Muscle of back (tissue), 11 donors: ENCODE measurements around the gene ZBTB40. TPM values are rescaled to one million over a fixed set of nuclear protein-coding genes. Genes with fewer than 3 reads are reported as not detected.
A peak's percentile ranks its signal among the peaks of the same experiment; 100 is the strongest.

Experiments used
- DNase-seq, 3 donors: peaks; one replicate each; pipeline versions ENCODE4 v3.0.0 to v3.0.0-alpha.2; 2013
- polyA plus RNA-seq, 10 donors: library from polyadenylated mRNA; unstranded; fragments of 120-200 nt; gene quantifications; one replicate each; pipeline ENCODE4 v1.2.1, GENCODE V29; 2013; ENCODE audit not compliant: insufficient read length in 10 of 10

The ZBTB40 gene
- polyA plus RNA-seq, 10 donors, result 8.7 to 15.0 (median 12.3) TPM

DNA sequence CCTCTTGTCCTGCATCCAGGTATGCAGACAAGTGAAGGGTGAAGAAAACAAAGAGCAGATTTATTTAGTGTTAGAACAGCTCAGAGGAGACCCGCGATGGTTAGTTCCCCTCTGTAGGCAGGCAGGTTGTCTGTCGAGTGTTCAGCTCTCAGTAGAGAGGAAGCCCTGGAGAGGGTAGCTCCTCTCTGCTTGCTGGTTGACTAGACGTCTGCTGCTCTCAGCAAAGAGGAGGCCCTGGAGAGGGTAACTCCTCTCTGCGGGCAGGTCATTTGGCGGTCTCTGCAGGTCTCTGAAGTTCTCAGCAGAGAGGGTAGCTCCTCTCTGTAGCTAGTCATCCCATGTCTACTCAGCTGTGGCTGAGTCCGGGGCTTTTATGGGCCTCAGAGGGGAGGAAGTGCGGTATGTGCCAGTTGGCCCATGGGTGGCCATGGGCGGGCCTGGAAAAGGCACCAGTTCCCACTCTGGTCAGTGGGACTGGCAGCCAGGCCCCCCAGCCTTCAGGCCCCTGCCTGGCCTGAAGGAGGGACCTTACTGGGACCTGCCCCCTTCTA is 13.4 kb downstream of the ZBTB40 start:
- no peak for DNase-seq

DNA sequence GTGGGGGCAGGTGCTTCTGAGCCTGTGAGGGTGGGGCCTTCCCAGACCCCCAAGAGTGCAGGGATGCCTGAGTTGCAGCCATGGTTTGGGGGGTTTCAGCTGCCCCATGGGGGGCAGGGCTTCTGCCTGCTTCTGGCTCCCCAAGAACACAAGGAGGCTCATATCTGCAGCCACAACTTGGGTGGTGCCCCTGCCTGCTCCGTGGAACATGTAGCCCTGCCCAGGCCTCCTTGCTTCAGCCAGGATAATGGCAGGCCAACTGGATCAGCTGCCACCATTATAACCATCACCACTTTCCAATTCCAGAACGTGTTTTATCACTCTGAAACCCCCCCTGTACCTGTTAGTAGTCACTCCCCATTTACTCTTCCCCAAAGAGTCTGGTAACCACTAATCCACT is 14.0 kb downstream of the ZBTB40 start:
- DNase-seq, result no peak

DNA sequence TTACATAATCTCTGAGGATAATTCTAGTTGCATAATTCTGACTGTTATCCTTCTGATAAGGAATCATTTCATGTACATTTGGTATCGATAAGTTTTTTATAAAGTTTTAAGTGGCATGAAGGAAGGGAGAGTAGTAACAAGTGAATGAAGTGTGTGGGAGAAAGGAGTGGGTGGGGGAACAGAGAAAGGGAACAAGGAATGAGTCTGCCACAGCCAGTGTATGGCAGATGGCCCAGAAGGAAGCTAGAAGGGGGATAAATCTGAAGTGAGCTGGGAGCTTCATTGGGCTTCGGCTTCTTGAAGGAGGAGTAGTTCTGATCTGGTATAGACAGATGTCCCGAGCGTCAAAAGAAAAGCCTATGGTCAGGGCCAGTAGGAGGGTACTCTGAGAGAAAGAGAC is 18.6 kb downstream of the ZBTB40 start:
- no peak for DNase-seq

DNA sequence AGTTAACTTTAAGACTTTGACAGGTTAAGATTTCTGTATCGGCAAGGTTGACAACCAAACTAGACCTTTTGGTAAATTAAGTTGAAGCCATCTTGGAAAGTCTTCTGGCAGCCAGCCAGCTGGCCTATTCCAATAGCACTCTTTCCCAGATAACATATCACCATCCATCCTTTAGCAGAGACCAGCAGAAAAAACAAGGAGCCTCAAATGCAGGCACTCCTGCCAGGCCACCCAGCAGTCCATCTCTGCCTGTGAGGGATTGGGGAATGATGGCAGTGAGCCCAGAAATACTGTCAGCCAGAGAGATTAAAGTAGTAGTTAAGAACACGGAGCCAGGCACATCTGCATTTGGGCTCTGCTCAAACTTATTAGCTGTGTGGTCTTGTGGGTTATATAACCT is 19.4 kb downstream of the ZBTB40 start:
- DNase-seq, result peak in 2 of 3 donors; percentile 31 to 49

DNA sequence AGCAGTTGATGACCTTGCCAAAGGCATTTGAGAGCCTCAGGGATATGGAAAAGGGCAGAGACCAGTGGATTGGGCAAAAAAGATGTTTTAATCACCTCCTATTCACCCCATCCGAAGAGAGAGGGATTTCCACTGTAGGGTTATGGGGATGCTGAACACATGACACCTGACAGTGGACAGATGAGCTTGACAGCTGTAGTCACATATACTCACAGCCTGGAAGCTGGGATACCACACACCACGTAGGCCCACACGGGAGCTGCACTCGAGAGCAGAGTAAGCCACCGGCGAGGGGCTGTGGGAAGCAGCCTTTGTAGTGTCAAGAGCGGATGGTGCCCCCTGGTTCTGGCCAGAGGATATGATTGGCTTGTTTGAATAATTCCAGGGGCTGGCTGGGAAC is 20.0 kb downstream of the ZBTB40 start:
- DNase-seq, result no peak

DNA sequence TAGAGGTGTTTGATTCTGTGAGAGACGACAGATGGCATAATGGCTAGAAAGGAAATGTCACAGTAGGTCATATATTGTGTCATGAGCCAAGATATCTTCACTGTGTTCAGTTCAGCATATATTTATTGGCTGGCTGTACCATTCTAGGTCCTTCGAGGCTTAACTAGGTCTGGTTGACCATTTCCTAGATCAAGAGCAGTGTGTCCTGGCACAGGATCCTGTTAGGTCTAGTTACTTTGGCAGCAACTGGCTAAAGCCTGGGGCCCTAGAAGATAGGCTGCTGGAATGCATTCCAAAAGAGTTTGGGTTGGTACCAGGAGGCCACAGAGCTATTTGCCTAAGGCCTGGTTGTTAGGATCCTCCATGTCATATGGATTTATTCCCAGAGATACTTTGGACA is 20.9 kb downstream of the ZBTB40 start:
- no peak for DNase-seq

DNA sequence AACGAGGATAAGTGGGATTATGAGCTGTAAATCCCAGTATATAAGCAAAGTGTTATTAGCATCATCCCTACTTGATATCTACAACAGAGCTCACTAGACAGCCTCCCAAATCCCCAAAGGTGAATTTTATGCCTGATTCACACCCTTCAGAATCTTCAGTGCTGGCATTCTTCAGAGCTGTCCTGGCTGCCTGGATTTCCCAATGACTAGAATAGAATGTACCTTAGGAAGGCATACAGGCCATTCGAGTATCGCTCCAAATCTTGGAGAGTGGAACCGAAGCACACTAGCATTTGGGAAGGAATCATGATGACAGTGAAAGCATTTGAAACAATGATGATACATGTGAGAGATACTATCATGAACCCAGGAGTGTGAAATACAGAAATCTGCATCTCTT is 22.3 kb downstream of the ZBTB40 start:
- no peak for DNase-seq

DNA sequence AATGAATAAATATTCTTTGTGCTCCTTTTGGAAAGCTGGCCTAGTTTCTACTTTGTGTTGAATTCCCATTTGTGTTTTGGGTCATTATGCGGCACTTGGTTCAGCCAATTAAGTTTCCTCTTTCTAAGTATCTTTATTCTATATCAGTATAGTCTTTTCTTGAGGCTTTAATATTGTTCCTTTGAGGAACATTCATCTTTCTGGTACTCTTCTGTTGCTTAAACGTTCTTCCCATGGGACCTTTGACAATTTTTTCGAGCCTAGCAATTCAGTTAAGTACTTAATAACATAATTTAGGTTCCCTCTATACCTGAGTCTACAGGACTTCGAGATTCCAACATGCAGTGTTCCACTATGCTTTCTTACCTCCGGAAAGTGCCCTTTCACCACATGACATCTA is 24.9 kb downstream of the ZBTB40 start:
- DNase-seq, result no peak

DNA sequence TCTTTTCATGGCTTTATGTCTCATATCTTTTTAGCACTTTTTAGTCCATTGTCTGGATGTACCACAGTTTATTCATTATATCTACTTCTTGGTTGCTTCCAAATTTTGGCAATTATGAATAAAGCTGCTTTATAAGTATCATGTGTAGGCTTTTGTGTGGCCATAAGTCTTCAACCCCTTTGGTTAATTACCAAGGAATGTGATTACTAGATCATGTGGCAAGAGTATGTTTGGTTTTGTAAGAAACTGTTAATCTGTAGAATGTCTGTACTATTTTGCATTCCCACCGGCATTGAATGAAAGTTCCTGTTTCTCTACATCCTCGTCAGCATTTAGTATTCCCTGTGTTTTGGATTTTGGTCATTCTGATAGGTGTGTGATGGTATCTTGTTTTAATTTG is 31.5 kb downstream of the ZBTB40 start:
- no peak for DNase-seq

DNA sequence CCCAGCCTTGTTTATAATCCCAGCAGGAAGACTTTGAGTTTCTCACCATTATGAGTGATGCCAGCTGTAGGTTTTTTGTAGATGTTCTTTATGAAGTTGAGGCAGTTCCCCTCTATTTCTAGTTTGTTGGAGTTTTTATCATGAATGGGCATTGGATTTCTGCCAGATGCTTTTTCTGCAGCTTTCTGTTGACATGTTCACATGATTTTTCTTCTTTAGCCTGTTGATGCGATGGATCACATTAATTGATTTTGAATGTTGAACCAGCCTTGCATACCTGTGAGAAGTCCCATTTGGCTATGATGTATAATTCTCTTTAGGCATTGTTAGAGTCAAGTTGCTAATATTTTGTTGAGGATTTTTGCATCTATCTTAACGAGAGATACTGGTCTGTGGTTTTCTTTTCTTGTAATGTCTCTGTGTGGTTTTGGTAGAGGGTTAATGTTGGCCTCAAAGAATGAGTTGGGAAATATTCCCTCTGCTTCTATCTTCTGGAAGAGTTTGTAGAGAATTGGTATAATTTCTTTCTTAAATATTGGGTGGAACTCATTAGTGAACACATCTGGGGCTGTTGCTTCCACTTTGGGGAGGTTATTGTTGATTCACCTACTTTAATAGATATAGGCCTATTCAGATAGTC is 33.2 kb downstream of the ZBTB40 start:
- DNase-seq, result no peak

DNA sequence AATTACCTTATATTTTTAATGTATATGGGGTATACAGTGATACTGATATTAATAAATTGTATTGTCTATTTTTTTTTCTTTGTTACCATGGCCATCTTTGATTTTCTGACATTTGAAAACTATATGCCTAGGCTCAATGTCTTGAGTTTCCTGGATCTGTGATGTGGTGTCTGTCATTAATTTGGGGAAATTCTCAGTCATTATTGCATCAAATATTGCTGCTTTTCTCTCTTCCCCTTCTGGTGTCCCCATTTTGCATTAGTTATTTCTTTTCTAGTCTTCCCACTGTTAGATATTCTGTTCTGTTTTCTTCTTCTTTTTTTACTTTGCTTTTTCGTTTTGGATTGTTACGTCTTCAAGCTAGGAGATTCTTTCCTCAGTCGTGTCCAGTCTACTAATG is 33.8 kb downstream of the ZBTB40 start:
- DNase-seq, result no peak

DNA sequence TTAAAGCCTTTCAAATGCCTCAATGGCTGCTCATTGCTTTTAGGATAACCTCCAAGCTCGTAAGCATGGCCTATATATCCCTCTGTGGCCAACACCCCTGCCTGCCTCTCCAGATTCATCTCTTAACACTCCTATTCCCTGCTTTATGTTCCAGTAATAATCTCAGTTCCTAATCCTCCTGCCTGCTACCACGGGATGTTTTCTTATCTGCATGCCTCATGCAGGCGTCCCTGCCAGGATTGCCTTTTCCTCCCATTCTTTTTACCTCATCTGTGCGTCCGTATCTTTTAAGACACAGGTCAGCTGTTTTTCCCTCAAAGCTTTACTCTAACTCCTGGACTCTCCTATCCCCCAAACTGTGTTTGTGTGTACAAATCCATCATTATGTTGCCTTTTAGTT is 36.1 kb downstream of the ZBTB40 start:
- no peak for DNase-seq

DNA sequence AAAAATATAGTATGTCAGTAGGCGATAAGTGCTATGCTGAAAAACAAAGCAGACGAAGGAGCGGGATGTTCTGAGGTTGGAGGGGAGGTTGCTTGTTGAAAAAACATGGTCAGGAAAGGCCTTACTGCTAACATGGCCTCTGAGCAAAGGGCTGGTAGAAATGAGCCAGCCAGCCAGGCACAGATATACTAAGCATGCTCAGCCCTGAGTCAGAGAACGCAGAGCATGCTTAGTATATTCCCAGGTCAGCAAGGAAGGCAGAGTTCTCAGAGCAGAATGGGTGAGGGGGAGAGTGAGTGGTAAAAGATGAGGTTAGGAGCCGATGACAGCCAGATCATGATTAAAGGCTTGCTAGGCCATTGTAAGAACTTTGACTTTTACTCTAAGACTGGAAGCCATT is 36.7 kb downstream of the ZBTB40 start:
- no peak for DNase-seq

DNA sequence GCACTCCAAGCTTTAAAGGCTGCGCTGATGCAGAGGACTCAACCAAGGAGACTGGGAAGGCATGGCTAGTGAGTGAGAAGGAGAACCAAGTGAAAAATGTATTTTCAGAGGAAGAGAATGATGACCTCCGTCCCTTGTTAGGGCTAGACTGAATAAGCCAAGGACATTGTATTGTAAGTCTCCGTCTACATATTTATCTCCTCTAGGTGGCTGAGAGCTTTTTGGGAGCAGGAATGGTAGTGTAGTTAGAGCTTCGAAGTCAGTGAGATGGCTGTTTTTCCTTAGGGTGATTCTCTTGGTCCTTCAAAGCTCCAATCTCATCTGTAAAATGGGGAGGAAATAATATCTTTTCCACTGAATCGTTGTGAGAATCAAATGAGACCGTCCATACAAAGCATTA is 37.6 kb downstream of the ZBTB40 start:
- DNase-seq, result no peak

DNA sequence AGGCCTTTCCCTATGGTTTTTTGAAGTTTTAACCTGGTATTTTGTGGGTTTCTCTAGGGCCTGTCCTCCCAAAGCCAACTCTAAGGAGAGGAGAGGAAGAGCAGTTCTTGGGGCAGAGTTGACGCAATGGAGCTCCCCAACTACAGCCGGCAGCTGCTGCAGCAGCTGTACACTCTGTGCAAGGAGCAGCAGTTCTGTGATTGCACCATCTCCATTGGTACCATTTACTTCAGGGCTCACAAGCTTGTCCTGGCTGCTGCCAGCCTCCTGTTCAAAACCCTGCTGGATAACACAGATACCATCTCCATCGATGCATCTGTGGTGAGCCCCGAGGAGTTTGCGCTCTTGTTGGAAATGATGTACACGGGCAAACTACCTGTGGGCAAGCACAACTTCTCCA is 38.2 kb downstream of the ZBTB40 start:
- DNase-seq, result no peak

DNA sequence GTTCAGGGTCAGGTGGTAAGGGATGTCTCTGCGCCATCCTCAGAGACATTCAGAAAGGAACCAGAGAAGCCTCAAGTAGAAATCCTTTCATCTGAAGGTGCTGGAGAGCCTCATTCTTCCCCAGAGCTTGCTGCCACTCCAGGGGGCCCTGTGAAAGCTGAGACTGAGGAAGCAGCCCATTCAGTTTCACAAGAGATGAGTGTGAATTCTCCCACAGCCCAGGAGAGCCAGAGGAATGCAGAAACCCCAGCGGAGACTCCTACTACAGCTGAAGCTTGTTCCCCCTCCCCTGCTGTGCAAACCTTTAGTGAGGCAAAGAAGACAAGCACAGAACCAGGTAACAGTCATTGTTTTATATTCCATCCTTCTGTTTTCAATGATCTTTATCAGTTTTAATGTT is 38.7 kb downstream of the ZBTB40 start:
- no peak for DNase-seq

DNA sequence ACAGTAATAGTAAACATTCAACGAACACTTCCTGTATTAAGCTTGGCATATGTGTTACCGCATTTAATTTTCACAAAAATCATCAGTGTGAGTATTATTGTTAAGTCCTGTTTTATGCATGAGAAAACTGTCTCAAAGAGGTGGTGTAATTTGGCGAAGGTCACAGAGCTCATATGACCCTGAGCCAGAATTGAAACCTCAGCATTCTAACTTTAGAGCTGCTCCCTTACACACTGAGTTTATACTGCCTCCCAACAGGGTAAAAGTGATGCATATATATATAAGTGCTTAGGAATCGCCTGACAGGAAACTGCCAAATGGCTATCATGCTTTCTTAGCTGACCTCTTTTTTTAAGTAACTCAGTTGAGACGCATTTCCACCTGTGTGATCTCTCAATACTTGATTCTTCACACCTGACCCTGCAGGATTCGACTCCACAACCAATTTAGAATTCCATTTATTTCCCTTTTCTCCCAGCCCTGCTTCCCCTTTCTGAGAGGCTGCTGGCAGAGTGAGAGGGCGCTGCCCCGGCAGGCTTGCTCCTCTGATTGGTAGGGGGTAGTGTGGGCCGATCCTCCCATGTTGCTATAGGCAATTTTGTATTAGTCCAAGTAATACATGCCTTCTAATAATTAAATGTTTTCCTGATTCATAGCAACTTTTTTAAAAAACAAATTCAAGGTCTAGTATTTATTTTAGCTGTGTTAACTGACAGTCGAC is 40.5 kb downstream of the ZBTB40 start:
- no peak for DNase-seq

DNA sequence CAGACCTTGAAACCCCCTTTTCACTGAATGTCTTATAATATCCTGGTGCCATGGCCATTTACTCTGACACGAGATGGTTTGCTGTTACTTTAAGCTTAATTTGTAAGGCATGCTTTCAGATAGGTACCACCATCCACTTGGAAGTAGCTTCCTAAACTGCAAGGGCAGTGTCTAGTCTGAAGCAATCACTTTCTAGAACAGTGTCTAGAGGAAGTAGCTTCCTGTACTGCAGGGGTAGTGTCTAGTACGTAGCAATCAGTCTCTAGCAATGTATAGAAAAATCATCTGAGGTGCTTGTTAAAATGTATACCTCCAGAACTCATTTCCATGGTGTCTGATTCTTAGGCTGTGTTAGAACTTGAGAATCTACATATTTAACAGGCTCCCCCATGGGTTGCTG is 42.5 kb downstream of the ZBTB40 start:
- no peak for DNase-seq

DNA sequence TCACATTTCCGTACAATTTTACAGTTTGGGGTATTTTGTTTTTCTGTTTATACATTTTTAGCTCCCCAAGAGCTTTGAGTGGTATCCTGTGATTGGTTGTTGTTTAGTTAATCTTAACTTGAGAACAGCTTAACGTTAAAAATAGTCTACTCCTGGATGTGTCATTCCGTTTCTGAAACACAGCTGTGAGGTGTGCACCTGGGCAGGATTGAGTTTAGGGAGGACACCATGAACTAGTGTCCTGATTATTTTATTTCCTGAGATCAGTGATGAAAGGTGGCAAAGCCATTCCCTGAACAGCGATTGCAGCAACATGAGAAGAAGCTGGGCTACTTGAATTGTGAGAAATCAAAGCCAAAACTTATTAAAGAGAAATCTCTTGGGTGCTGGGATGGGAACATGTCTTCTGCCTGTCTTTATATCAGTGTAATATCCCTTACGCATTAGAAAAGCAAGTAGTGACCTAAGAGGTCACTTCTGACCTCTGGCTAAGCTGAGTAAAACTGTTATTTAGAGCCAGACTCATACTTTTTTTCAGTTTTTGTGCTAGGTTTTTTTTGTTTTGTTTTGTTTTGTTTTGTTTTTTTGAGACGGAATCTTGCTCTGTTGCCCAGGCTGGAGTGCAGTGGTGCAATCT is 43.4 kb downstream of the ZBTB40 start:
- DNase-seq, result no peak

DNA sequence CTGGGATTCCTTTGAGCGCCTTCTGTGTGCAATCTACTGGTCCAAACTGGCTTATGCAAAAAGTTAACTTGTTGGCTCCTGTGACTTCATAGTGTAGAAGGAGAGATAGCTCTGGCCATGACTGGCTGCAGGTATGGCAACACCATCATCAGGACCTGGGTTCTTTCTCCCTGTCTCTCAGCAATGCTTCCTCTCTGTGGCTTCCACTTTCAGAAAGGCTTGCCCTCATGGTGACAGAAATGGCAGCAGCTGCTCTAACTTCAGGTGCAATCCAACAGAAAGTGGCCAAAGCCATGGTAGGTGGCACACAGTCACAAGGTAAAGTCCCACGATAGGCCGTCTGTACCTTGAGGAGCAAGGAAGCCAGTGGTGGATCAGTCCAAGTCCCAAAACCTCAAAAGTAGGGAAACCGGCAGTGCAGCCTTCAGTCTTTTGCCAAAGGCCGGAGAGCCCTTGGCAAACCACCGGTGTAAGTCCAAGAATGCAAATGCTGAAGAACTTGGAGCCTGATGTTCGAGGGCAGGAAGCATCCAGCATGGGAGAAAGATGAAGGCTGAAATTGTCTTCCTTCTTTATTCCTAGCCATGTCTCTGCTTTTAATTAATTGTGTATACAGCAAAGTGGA is 45.0 kb downstream of the ZBTB40 start:
- DNase-seq, result no peak

DNA sequence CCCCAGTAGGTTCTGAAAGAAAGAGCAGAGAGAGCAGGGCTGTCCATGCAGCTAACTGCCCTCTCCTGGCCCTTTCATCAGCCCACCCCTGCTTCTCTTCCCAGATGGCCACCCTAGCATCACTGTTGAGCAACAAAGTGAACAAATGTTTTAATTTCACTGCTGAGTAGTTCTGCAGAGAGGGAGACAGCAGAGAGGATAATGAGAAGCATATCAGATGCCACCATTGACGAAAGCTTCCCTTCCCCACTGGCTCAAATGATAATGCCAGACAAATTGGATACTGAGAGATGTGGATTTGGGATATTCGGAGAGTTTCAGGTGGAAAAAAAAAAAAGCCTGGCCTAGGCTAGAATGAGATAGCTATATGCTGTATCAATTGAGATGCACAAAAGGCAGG is 46.8 kb downstream of the ZBTB40 start:
- no peak for DNase-seq

DNA sequence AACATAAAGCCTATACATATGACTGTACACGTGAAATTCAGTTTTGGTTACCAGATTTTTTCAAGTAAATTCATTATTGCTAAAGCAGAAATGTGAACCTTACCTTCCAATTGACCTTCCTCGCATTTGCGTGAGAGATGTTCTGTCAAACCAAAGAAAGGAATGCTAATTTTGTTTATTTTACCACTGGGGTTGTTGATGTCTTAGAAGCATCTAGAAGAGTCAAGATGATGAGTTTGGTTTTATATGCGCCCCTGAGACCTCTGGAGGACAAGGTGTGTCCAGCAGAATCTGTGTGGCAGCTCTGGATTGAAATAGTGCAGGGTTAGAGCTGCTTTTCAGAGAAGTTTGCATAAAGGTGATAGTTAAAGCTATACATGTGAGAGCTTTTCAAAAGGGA is 48.4 kb downstream of the ZBTB40 start:
- DNase-seq, result no peak

DNA sequence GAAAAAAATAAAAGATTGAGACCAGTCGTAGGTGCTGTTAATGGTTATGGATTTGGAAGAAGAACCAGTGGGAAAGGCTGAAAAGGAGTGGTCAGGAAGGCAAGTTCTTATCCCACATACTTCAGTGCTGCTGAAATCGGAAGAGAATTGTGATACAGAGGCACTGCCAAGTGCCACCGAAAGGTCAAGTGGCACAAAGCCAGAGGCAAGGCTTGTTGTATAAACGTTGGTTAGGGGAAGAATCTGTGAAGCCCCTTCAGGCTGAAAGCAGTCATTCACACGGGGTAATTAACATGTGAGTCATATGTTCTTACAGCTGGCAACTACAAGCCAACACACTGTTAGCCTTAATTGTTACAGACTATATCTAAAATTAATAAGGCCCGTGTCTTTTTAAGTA is 48.8 kb downstream of the ZBTB40 start:
- DNase-seq, result peak; percentile 10 to 30 (median 12)
